A673 (cell line): ENCODE measurements around the gene ERI3.

Experiments
- EZH2 ChIP-seq: fragments of 200-600 bp; sonication (generic); IDR thresholded peaks from 2 replicates; pipeline ENCODE4 v1.6.1; 2017; ENCODE audit warnings: borderline replicate concordance, low read depth, mild to moderate bottlenecking, mixed read lengths, antibody characterized with exemption, low read length; ENCODE audit not compliant: poor library complexity, severe bottlenecking
- TF ChIP-seq, protein P1 (sequence below): fragments of 300-800, 200-600 bp; sonication (generic); conservative IDR thresholded peaks from 2 replicates; pipeline ENCODE4 v1.5.1; 2017; ENCODE audit warnings: low read depth, mild to moderate bottlenecking, antibody characterized with exemption, low read length, moderate library complexity, mixed read lengths

DNA sequence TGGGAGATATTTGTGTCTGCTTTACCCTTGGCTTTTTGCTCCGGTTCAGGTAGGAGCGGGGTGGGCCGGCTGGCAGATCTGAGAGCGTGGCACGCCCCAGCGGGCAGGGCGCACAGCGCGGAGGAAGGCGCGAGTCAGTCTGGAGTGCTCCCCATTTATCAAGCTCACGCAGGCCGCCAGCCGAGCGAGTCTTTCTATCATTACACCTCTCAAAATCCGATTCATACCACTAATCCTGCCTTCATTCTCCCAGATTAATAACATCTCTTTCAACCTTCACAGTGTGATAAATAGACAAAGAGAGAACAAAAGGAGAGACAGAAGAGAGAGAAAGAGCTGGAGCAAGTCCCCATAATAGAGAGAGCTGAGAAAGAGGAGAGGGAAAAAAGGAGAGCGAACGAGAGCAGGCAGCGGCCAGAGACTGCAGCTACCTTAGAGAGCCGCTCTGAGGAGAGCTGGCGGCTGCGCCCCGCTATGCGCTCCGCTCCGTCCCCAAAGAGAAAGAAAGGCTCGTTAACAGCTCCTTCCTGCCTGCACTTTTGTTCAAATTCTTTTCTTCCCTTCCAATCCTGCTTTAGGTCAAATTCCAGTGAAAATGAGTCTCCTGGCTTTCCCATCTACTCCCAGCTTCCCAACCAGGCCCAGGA is 93.8 kb downstream of the ERI3 start:
- TF ChIP-seq, protein P1, sequence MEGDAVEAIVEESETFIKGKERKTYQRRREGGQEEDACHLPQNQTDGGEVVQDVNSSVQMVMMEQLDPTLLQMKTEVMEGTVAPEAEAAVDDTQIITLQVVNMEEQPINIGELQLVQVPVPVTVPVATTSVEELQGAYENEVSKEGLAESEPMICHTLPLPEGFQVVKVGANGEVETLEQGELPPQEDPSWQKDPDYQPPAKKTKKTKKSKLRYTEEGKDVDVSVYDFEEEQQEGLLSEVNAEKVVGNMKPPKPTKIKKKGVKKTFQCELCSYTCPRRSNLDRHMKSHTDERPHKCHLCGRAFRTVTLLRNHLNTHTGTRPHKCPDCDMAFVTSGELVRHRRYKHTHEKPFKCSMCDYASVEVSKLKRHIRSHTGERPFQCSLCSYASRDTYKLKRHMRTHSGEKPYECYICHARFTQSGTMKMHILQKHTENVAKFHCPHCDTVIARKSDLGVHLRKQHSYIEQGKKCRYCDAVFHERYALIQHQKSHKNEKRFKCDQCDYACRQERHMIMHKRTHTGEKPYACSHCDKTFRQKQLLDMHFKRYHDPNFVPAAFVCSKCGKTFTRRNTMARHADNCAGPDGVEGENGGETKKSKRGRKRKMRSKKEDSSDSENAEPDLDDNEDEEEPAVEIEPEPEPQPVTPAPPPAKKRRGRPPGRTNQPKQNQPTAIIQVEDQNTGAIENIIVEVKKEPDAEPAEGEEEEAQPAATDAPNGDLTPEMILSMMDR = no peak
- no peak for TF ChIP-seq EZH2
